ENCODE results near the gene C12orf60. TPM values are rescaled to one million over a fixed set of nuclear protein-coding genes. Genes with fewer than 3 reads are reported as not detected.

The C12orf60 gene
- total RNA-seq, 1 donor from 2014 or later = 4.9 TPM

DNA sequence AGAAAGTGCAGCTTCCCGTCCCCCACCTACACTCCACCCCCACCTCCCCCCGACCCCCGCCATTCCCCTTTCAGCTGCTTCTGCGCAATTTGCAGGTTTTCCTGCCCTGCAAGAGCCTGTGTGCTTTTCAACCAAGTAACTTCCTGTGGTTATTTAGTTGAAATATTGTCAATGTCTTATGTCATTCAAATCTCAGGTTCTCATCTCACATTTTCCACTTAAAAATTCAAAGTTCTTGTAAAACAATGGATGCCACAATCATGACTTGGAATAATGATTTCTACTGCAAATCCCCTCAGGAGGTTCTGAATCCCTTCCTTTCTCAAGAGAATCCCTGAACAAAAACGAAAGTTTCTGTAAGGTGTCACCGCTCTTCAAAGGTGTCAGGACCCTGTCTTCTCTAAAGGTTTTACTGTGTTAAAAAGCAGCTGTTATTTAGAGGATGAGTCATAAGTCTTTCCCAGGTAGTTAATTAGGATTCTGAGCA, 31.8 kb upstream of the C12orf60 start:
- H3K4me3 ChIP-seq (ENCODE audit: low read depth, low read length) = peak overlapping the region; percentile 89

DNA sequence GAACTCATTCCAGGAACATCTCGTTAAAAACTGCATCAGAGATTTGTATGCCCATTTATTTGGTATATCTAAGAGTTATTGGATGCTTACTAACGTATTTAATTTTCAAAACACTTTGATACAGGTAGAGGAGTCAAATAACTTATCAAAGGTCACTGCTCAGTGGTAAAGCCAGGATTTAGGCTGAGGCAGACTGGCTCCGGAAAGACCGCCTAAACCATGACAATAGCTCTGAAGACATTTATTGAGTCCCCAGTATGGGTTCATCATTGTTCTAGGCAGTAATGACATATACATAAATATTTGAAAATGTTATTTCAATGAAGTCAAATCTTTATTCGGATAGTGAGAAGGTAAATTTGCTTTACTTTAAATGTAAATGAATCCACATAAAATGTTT, 30.5 kb upstream of the C12orf60 start:
- TF ChIP-seq CTCF (IDR thresholded peaks at IDR 0.05; ENCODE audit: insufficient read depth, low read length, poor library complexity, severe bottlenecking) = no peak
- Histone ChIP-seq H3K36me3 (ENCODE audit: control insufficient read depth, insufficient read depth, low read length) (no peaks in the 10 kb centered on the region), H3K4me3 (ENCODE audit: low read depth, low read length) (no peak overlapping the region), H3K27me3 (ENCODE audit: control insufficient read depth, insufficient read depth, low read length) (no peaks in the 10 kb centered on the region)
- DNase-seq (ENCODE audit: low read depth) = no peak

More for the DNA sequence above, 31.8 kb upstream of the C12orf60 start:
- DNase-seq (ENCODE audit: low read depth) = no peak
- no peak for TF ChIP-seq CTCF (IDR thresholded peaks at IDR 0.05; ENCODE audit: insufficient read depth, low read length, poor library complexity, severe bottlenecking)
- Histone ChIP-seq H3K27me3 (ENCODE audit: control insufficient read depth, insufficient read depth, low read length) (no peaks in the 10 kb centered on the region), H3K36me3 (ENCODE audit: control insufficient read depth, insufficient read depth, low read length) (no peaks in the 10 kb centered on the region)

DNA sequence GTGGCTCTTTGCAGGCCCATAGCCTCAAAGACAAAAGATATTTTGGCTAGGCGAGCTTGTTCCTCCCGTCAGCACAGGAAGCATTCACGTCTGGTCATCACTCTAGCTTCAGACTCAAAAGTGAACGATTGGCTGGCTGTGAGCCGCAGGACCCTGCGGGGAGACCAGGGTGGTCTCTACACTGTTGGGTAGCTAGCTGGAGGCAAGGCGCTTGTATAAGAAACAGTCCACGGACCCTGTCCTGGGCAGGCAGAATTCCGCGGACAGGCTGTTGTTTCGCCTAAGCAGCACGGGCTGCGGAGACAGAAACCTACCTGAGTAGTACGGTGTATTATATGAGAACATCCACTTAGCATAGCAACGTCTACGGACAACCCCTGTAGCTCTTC, 29.8 kb upstream of the C12orf60 start:
- Histone ChIP-seq H3K36me3 (ENCODE audit: control insufficient read depth, insufficient read depth, low read length) (no peaks in the 10 kb centered on the region), H3K27me3 (ENCODE audit: control insufficient read depth, insufficient read depth, low read length) (no peaks in the 10 kb centered on the region), H3K4me3 (ENCODE audit: low read depth, low read length) (peak overlapping the region; percentile 93)
- no peak for DNase-seq (ENCODE audit: low read depth)
- TF ChIP-seq CTCF (IDR thresholded peaks at IDR 0.05; ENCODE audit: insufficient read depth, low read length, poor library complexity, severe bottlenecking) = no peak

GRCh38 chr12:14774074-14774905, 29.2 kb upstream of the C12orf60 start:
- no peak for TF ChIP-seq CTCF (IDR thresholded peaks at IDR 0.05; ENCODE audit: insufficient read depth, low read length, poor library complexity, severe bottlenecking)
- H3K4me3 ChIP-seq (ENCODE audit: low read depth, low read length) = peak overlapping the region; percentile 93
- H3K36me3 ChIP-seq (ENCODE audit: control insufficient read depth, insufficient read depth, low read length) = no peaks in the 10 kb centered on the region
- no peaks in the 10 kb centered on the region for H3K27me3 ChIP-seq (ENCODE audit: control insufficient read depth, insufficient read depth, low read length)
- DNase-seq (ENCODE audit: low read depth) = peak; percentile 83

DNA sequence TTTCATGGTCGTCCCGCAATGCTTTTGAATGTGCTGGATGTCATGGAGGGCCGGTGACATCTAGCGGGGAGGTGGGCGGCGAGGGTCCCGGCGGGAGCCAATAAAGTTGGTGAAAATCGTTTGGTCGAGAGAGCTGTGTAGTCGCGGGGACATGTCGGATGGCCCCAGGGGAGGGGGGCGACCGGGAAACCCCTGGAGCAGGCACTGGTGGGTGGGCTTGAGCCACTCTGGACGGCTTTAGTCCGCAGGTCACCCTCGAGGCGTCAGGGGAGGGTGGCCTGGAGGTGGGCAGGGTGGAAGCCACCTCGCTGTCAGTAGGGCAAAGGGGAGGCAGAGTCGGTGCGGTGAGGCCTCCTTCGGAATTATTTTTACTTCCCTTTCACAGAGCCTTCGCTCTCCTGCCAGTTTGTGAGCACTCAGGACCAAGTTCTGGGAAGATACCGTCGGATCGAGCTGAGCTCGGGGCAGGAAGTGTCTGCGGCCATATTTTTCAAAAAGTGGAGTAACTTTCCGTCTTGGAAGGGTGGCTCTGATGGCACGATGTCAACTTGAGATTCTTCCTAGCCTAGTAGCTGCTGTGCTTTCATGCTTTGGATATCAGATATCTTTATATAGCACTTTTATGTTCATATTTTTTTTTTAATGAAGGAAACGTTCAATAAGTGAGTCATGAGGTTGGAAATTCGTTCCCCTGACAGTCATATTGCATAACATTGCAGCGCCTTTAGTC, 28.4 kb upstream of the C12orf60 start:
- Histone ChIP-seq H3K36me3 (ENCODE audit: control insufficient read depth, insufficient read depth, low read length) (no peaks in the 10 kb centered on the region), H3K4me3 (ENCODE audit: low read depth, low read length) (peak overlapping the region; percentile 93), H3K27me3 (ENCODE audit: control insufficient read depth, insufficient read depth, low read length) (no peaks in the 10 kb centered on the region)
- TF ChIP-seq CTCF (IDR thresholded peaks at IDR 0.05; ENCODE audit: insufficient read depth, low read length, poor library complexity, severe bottlenecking) = no peak
- no peak for DNase-seq (ENCODE audit: low read depth)

Data from kidney epithelial cell (primary cell).